ENCODE results near the gene CMKLR1.

The CMKLR1 gene

DNA sequence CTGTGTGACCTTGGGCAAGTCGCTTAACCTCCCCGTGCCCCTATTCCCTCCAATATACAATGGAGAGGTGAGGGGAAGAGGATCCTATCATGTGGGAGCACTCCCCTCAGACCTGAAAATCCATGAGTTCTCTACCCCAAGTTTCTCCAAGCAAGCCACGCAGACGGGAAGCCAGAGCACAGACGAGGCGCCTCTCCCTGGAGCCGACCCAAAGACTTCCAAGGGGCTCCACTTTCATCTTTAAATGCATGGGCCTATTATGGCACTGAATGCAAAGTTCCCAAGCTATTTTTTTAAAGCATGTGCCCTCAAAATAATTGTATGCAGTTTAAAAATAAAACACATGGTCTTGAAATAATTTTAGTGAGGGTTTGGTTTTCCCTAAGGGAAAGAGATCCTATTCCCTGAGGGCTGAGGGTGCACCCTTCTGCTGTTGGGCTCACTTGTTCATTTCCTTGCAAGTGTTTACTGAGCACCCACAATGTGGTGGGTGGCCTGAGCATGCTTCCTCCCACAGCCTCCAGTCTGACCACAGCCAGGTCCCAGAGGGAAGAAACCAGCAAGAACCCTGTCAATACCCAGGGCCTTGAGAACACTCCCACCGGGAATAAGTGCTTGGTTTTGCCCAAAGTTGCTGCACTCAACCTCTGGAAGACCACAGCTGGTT, 14.6 kb downstream of the CMKLR1 start:
- no peaks in the 10 kb centered on the region for H3K27me3 ChIP-seq (ENCODE audit: insufficient read depth, poor library complexity, severe bottlenecking)
- TF ChIP-seq SPI1 (IDR thresholded peaks at IDR 0.05; ENCODE audit: borderline replicate concordance, low read depth) = no peak
- no peak for TF ChIP-seq GABPA (IDR thresholded peaks at IDR 0.05; ENCODE audit: low read depth)
- no peak for TF ChIP-seq POLR2AphosphoS5 (IDR thresholded peaks at IDR 0.05; ENCODE audit: low read depth)
- TF ChIP-seq, protein P1, sequence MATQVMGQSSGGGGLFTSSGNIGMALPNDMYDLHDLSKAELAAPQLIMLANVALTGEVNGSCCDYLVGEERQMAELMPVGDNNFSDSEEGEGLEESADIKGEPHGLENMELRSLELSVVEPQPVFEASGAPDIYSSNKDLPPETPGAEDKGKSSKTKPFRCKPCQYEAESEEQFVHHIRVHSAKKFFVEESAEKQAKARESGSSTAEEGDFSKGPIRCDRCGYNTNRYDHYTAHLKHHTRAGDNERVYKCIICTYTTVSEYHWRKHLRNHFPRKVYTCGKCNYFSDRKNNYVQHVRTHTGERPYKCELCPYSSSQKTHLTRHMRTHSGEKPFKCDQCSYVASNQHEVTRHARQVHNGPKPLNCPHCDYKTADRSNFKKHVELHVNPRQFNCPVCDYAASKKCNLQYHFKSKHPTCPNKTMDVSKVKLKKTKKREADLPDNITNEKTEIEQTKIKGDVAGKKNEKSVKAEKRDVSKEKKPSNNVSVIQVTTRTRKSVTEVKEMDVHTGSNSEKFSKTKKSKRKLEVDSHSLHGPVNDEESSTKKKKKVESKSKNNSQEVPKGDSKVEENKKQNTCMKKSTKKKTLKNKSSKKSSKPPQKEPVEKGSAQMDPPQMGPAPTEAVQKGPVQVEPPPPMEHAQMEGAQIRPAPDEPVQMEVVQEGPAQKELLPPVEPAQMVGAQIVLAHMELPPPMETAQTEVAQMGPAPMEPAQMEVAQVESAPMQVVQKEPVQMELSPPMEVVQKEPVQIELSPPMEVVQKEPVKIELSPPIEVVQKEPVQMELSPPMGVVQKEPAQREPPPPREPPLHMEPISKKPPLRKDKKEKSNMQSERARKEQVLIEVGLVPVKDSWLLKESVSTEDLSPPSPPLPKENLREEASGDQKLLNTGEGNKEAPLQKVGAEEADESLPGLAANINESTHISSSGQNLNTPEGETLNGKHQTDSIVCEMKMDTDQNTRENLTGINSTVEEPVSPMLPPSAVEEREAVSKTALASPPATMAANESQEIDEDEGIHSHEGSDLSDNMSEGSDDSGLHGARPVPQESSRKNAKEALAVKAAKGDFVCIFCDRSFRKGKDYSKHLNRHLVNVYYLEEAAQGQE (IDR thresholded peaks at IDR 0.05; ENCODE audit: insufficient replicate concordance, low read depth) = no peak
- TF ChIP-seq CTCF (IDR thresholded peaks at IDR 0.05; ENCODE audit: insufficient read depth, low read length) = no peak
- DNase-seq (ENCODE audit: low read depth in 1 of 2, low spot score in 1 of 2) = peak; percentile 31 to 69
- no peak overlapping the region for H3K4me3 ChIP-seq (replicated peaks; ENCODE audit: insufficient read depth, low read length)
- no peak overlapping the region for H3K27ac ChIP-seq (replicated peaks)

DNA sequence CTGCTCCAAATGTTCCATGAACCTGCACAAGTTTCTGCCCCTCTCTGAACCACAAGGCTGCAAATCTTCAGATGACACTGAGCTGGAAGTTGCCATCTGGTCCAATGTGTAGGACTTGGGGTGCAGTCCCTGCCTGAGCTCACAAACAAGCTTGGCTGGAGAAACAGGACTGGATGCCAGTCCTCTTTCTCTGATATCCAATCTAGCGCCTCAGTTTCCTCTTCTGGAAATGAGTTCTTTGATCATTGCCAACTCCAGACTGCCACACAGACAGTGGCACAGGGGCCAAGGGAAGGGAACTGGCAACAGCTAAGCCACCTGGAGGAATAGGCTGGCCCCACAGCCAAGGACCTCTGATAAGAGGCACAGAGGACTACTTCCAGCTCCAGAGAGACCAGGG, 15.5 kb downstream of the CMKLR1 start:
- H3K27ac ChIP-seq (replicated peaks) = no peak overlapping the region

DNA sequence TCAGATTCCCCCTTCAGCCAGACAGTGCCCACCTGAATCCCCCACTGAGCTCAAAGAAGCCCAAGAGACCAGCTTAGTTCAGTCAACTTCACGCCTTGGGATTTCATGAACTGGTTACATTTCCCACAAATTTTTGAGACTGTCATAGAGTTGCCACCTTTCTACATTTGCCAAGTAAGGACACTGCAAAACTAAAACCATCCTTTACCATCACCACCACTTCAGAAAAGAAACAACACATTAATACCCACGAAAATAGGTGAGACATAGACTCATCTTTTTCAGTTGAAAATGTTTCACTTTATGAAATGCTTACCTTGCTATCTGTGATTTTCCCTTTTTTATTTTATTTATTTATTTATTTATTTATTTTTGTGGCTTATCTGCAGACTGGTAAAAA, 16.1 kb downstream of the CMKLR1 start:
- no peaks in the 10 kb centered on the region for H3K27me3 ChIP-seq (ENCODE audit: insufficient read depth, poor library complexity, severe bottlenecking)
- no peak overlapping the region for H3K27ac ChIP-seq (replicated peaks)
- no peak for DNase-seq (ENCODE audit: low read depth in 1 of 2, low spot score in 1 of 2)
- H3K4me3 ChIP-seq (replicated peaks; ENCODE audit: insufficient read depth, low read length) = no peak overlapping the region
- no peak for TF ChIP-seq CTCF (IDR thresholded peaks at IDR 0.05; ENCODE audit: insufficient read depth, low read length)
- TF ChIP-seq POLR2AphosphoS5 (IDR thresholded peaks at IDR 0.05; ENCODE audit: low read depth) = no peak
- TF ChIP-seq SPI1 (IDR thresholded peaks at IDR 0.05; ENCODE audit: borderline replicate concordance, low read depth) = no peak
- TF ChIP-seq, protein P1 (IDR thresholded peaks at IDR 0.05; ENCODE audit: insufficient replicate concordance, low read depth) = no peak
- no peak for TF ChIP-seq GABPA (IDR thresholded peaks at IDR 0.05; ENCODE audit: low read depth)

More for the DNA sequence above, 15.5 kb downstream of the CMKLR1 start:
- Histone ChIP-seq H3K4me3 (replicated peaks; ENCODE audit: insufficient read depth, low read length) (no peak overlapping the region), H3K27me3 (ENCODE audit: insufficient read depth, poor library complexity, severe bottlenecking) (no peaks in the 10 kb centered on the region)
- DNase-seq (ENCODE audit: low read depth in 1 of 2, low spot score in 1 of 2) = no peak
- TF ChIP-seq CTCF (IDR thresholded peaks at IDR 0.05; ENCODE audit: insufficient read depth, low read length) = no peak
- TF ChIP-seq, protein P1 (IDR thresholded peaks at IDR 0.05; ENCODE audit: insufficient replicate concordance, low read depth) = no peak
- no peak for TF ChIP-seq POLR2AphosphoS5 (IDR thresholded peaks at IDR 0.05; ENCODE audit: low read depth)
- no peak for TF ChIP-seq GABPA (IDR thresholded peaks at IDR 0.05; ENCODE audit: low read depth)
- TF ChIP-seq SPI1 (IDR thresholded peaks at IDR 0.05; ENCODE audit: borderline replicate concordance, low read depth) = no peak
